Keratinocyte (primary cell): ENCODE data around the gene EMP1.

Source experiments
- CTCF ChIP-seq, 3 experiments: IDR thresholded peaks in 1 of 3; conservative IDR thresholded peaks in 1 of 3; optimal IDR thresholded peaks in 1 of 3; 2 replicates in 2 of 3; 3 replicates in 1 of 3; pipeline versions ENCODE3 to v1.5.1; 2011; ENCODE audit warnings: low read length in 3 of 3, mild to moderate bottlenecking in 3 of 3, moderate library complexity in 2 of 3, control low read depth in 1 of 3, inconsistent platforms in 1 of 3; ENCODE audit not compliant: insufficient read depth in 2 of 3; ENCODE audit errors: extremely low read depth in 1 of 3
- EZH2 ChIP-seq: IDR thresholded peaks from one replicate; pipeline ENCODE4 v1.6.1; 2012; ENCODE audit warnings: inconsistent platforms, mild to moderate bottlenecking, low read length, moderate library complexity

- TF ChIP-seq CTCF (optimal IDR thresholded peaks at IDR 0.05 in 1 of 3, IDR thresholded peaks at IDR 0.05 in 1 of 3, conservative IDR thresholded peaks at IDR 0.05 in 1 of 3; ENCODE audit: extremely low read depth in 1 of 3, insufficient read depth in 2 of 3, low read length in 3 of 3) (no peak), EZH2 (no peak)
Observed at GRCh38 chr12:13205809-13206559, 9.5 kb downstream of the EMP1 start.
